Fibroblast of skin of back (primary cell): Measurements from ENCODE around the gene PARM1.

ENCODE experiments used
- DNase-seq: peaks from one replicate; pipeline ENCODE4 v3.0.0-alpha.2; 2013

Gene PARM1

DNA sequence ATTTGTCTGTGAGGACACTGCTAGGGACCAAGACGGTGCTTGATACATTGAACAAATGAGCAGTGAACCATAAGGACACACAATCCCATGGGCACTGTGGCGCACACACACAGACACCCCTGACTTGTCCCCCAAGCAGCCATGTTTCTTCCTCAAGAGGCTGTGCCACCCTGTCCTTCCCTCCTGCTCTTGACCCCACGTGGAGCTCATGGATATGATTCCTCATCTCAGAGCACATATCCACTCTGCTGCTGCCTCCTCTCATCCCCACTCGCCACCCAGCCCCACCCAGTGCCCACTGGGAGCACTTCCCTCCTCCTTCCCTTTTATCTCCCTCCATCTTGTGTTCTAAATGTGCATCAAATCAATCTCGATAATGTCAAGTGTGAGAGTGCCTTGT, 102.4 kb downstream of the PARM1 start:
- no peak for DNase-seq

DNA sequence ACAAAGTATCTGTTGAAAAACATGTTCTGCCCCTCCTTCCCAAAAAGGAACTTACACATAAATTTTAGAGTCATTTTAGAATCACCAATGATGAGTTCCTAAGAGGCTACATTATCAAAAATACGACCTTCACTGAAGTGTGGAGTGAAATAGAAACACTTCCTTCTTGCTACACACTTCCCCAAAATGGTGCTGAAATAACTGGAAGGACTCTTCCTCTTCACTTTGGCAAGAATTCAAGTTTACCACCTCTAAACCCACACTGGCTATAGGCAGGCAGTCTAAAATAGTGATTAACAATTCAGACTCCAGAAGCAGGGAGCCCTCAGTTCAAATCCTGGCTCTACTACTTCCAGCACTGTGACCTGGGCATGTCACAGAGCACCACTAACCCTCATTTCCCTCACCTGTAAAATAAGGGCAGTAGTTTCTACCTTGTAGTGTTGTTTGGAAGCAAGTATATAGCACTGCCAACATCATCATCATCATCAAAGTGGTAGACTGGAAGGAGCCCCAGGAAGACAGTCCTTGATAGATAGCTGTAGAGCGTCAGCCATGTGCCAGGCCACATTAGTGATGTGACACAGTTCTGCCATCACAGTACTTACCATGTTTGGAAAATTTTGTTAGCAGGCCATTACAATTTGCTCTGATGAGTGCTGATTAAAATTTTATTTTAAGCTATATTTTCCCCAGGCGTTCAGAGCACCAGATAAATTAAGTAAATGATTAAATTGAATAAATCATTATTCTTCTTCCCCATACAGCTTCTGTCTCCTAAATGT, 103.3 kb downstream of the PARM1 start:
- no peak for DNase-seq

DNA sequence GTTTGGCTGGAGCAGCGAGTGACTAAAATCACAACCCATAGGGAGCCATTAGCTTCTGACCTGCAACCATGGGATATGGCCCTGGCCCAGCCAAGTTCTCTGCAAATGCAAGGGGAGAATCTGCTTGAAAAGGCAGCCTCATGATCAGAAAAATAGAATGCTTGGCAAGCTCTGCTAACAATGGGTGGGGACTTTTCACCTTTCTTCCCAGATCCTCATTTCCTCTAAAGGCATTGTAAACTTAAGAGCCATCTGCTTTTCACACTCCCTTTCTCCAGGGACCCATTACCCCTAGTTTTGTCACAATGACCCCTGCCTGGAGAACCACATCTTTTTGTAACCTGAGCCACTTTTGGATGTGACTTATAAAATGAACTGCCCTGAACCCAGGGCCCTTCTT, 104.3 kb downstream of the PARM1 start:
- no peak for DNase-seq

DNA sequence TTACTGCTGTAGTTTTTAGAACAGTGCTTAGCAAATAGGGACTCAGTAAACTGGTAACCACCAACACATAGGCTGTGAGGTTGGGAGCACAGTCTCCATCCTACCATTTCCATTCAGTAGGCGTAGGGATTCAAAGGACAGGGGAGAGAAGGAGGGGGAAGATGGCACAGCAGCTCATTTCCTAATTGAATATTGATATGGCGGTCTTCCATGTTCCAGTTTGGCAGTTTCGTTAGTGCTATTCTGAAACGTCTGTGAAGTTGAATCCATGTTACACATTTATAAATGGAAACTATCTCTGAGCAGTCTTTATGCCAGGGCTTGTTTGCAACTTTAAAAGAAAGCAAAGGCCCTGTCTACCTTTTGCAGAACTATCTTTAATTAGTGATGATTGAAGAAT, 105.5 kb downstream of the PARM1 start:
- no peak for DNase-seq

DNA sequence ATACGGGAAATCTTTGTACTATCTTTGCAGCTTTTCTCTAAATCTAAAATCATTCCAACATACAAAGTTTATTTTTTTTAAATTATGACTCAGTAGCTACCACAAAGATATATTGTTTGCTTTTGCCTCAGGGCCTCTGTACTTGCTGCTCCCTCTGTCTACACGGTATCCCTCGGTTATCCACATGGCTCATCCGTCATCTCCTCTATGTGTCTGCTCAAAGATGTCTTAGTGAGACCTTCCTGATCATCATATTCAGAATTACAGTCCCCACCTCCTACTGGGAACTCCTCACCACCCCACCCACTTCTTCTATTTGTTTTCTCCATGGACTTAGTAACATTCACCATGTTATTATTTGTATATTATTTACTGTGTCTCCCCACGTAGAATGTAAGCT, 107.8 kb downstream of the PARM1 start:
- DNase-seq, result no peak

DNA sequence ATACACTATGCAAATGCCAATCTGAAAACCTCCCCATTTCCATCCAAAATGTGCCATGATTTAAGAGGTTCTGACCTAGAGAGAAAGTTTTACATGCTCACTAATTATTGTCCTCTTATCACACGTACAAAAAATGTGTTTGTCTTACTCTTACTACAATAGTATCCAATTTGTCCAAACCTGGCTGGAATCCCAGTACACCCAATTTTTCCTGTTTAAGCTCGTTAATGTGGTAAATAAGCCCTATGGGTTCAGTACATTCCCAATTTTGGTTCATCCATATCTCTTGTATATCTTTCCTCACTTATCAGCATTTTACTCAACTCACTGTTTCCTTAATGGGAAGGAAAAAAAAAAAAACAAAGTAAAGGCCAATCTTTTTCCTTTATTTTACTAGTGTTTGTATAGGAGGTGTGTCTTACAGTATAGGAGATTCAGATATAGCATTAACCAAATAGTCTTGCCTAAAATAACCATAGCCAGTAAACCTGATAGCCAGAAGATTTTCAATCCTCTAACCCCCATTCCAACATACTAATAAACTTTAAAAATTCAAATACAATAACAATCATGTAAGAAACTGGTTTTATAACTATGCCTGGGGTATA, 109.8 kb downstream of the PARM1 start:
- no peak for DNase-seq

DNA sequence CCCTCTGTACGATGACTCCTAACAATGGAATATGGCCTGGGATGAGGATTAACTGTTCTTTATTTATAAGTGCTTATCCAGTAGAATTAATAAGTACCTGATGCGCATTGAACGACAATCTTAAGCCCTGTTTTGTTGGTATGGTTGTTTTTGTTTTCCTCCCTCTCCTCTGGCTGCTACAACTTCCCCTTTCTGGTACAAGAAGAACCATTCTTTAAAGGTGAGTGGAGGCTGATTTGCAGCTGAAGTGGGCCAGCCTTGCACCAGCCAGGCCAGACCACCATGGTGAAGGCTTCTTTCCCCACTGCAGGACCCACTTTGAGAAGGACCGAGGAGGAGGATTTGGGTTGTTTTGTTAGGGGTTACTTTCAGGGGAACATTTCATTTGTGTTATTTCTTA, 113.3 kb downstream of the PARM1 start:
- no peak for DNase-seq

DNA sequence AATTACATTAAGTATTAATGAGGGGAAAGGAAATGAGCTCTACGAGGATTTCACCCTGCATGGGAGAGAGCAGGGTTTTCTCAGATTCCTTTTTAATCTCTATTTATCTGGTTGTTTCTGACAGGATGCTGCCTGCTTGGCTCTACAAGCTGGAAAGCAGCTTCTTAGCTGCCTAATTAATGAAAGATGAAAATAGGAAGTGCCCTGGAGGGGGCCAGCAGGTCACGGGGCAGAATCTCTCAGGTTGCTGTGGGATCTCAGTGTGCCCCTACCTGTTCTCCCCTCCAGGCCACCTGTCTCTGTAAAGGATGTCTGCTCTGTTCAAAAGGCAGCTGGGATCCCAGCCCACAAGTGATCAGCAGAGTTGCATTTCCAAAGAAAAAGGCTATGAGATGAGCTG, 113.7 kb downstream of the PARM1 start:
- DNase-seq, result no peak

DNA sequence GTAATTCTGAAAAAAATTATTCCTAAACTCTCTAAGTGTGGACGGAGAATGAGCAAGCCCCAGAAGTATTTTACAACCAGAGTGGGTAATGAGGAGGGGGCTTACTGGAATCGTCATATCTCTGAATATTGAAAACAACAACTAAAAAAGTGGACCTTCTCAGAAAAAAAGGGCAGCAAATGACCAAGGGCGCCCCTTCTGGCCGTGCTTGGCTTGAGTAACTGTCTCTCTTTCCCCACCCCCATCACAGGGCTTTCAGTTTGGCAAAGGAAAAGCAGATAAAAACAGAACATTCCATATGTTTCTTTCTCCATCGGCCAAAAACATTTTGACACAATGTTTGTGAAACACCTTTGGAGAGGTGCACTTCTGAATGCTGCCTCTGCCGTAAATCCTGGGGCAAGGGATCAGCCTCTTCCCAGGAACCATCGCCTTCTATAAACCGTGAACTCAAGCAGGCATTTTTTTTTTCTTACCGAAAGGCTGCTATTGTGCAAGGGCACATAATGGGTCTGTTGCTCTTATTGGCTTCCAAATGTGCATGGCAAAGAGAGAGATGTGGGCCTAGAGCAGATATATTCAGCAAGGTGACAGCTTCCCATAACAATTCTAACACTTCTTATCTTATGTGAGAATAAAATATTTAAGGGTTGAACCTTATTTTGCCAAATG, 115.4 kb downstream of the PARM1 start:
- DNase-seq, result no peak

DNA sequence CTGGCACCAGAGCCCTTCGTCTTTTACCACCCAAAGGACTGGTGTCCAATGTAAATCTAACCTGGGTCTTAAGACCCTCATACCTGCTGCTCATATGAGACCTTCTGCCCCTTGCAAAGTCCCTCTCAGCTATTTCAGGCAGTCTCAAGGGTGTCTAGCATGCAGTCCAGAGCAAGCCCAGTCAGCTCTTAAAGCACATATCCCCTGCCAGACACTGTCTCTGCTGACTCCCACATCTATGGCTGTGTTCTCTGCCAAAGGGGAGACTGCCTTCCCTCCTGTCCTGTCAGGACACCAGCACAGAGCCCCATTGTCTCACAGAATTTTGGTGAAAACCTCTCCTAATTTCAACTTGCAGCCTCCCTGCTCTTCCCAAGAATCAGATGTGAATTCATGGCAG, 118.5 kb downstream of the PARM1 start:
- DNase-seq, result no peak

DNA sequence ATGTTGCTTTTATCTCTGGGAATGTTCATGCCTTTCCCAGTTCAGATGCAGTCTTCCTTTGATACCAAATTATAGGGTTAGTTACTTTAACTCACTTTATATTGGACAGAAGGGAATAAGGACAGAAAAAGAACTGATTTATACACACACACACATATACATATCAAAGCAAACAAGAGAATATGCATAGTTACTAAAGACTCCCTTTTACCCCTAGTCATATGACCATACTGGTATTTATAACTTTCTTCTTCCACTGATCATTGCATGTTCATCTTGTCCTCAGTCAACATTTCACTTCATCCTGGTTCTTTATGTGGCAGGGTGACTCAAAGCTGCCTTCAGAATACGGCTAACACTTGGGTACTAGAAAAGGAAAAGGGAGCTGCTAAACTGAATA, 120.4 kb downstream of the PARM1 start:
- no peak for DNase-seq

DNA sequence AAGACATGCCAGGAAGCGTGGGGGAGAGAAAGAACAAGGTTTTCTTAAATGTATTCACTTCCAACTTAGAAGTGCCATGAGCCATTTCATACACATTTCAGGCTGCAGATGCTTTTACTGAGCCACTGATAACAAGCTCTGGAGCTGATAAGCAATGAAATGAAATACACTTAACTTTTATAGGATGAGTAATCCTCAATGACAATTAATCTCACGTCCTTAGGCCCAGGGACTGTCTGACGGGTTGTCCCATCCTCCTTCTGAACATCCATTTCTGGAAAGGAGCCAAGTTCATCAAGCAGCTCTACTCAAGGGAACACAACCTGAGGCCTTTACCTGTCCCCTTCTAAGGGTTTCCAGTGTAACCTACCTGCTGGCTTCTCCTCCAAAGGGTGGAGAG, 121.2 kb downstream of the PARM1 start:
- no peak for DNase-seq

DNA sequence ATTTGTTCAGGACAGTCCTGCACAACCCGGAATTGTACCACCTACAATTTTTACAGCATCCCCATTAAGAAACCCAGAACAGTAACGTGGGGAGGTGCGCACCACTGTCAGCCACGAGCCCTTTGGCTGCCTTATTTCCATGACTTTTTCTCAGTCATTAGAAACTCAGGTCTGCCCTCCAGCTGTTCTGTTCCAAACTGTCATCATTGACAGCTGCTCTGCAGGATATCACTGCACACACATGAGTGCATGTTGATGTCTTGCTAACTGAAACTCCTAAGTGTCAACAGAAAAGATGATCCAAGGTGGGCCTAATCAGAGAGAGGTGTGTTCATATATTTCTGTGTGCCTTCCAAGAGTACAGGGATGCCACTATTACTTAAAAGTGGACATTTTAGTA, 123.4 kb downstream of the PARM1 start:
- no peak for DNase-seq

DNA sequence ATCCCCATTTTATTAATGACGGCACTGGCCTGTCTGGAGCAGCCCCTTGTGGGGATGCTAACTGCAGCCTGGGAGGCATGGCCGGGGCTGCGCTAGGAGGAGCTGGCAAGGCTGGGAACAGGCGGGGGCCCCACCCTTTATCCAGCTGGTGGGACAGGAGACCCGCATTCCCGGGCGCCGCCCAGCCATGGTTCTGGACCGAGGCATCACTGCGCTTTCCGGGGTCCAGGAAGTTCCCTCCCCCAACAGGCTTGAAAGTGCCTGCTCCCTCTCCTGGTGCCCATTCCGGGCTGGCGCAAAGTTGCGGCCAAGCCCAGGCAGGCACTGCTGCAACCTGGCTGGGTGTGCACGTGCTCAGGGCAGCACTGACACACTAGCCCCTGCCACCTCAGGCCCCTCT, 124.5 kb downstream of the PARM1 start:
- DNase-seq, result no peak

DNA sequence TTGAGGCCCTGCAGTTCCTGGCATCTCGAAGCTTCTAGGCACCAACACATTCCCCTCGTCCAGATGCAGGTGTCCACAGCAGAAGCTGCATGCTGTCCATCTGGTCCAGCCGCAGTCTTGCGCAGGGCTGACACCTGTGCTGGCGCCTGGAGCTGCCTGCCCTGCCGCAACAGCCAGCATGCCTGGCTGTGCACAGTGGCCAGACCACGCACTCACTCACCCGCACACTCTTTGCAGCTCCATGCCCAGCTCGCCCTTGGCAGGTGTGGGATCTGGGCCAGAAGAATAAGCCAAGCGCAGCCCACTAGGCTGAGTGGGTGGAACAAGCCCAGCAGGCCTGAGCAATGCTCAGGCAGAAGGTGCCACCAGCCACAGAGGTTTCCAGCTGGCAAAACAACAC, 125.6 kb downstream of the PARM1 start:
- DNase-seq, result no peak

DNA sequence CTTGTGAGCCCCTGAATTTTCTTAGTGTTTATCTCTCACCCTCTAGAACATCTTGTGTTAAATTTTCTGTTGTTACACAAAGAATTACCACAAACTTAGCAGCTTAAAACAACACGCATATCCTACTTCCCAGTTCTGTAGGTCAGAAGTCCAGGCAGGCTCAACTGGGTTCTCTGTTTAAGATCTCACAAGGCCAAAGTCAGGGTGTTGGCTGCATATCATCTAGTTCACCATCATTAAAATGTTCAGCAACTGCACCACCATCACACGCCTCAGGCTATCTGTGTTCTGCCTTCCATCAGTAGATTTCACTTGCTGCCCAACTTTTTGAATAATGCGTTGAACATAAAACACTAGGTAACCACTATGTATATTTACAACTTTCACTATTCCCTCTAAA, 130.5 kb downstream of the PARM1 start:
- no peak for DNase-seq

DNA sequence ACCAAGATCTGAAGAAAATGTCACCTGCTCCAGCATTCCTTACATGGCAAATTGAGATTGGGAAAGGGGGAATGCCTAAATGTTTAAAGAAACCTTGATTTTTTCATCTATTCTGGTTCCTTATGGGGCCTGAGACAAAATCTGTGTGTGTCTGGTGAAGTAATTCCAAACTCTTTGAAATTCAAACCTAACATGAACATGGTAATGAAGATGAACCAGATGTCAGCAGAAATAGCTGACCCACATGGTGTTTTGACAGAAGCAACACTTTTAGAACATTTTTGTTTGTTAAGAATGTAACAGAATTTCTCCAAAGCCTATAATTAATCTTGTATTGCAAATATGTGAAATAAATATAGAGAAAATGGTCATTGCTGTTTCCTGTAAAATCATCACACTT, 133.0 kb downstream of the PARM1 start:
- DNase-seq, result no peak

DNA sequence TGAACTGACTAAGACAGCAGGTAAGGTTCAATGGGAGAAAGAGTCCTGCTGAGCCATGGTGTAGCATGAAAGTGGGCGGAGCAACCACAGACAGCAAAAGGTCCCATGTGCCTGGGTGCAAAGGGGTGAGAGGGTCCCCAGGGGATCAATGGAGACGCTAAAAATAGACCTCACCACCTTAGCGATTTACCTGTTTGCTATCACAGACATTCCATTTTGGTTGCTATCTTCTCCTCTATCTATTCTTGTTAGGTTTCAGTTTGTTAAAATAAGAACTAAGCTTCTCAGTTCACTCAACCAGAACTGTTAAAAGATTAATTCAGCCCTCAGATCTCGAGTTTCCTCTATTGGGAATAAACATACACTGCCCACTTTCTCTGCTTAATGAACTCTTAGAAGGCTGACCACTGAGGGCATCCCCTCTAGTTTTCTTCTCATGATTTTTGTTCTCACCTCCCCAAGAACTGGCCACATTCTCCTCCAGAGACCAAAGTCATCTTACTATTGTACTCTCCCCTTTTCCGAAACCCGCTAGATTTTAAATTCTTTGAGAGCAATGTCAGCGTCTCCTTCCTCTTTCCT, 136.7 kb downstream of the PARM1 start:
- DNase-seq, result no peak

DNA sequence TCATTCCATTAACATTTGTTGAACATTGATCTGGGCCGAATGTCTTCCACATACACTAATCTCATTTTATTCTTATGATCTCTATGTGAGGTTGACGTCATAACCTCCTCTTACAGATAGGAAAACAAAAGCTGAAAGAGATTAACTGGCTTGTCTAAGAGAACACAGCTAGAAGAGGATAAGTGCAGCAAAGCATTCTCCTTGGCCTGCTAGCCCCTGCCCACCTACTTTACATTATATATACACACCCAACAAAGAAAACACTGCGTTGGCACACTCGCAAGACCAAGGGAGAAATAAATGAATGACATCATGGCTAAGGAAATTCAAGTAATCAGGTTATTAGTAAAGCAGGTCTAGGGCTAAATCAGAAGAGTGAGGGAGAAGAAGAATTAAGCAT, 138.4 kb downstream of the PARM1 start:
- DNase-seq, result no peak

DNA sequence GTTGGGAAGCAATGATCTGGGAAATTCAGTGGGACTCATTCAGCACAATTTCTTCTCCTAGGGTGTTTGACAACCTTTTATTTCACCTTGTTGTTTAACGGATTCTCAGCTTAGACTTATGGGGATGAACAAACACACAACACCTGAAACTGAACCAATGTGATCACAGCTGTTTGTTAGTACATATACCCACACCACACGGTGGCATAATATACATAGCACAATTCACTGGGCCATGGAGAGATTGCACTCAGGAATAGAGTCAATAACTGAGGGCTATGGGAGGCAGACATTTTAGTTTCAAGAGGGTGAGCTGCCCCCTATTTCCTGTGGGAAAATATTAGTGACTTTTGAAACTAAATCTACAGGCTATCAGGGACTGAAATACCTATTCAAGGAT, 148.0 kb downstream of the PARM1 start:
- no peak for DNase-seq

DNA sequence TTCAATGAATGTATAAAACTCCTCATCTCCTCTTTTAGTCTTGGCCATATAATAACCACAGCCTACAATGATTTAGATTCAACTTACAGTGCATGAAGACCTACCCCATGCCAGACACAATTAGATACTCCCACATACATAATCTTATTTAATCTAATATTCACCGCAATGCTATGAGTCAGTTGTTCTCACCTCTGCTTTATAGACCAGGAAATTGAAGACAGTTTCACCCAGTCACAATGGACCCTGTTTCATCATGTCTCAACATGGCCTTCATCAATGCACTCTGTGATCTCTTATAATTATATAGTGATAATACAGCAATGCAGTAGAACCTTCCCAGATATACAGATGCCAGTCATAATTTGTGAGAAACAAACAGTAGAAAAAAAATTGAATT, 148.6 kb downstream of the PARM1 start:
- no peak for DNase-seq

DNA sequence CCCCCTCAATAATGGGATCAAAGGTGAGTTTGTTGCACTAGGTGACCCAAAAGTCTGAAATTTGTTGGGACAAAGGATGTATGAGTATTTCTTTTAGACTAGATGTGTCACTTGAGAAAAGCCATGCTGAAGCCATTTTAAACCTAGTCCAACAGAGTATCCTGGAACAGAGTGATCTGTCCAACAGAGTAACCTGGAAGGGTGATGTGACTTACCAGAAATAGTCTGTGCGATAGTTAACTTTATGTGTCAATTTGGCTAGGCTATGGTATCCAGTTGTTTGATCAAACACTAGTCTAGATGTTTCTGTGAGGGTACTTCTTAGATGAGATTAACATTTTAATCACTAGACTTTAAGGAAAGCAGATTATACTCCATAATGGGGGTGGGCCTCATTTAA, 154.5 kb downstream of the PARM1 start:
- DNase-seq, result no peak

DNA sequence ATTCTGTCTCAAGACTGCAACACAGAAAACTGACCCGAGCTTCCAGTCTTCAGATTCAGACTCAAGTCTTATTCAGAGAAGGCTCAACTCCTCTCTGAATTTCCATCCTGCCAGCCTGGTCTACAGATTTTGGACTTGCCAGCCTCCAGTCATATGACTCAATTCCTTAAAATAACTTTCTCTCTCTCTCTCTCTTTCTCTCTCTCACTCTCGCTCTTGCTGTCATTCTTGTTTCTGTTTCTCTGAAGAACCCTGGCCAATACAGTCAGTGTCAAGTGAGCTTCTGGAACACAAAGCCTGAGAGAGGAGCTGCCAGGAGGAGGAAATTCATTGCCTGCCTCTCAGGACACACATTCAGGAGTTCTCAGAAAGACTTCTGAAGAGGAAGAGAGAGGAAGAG, 154.9 kb downstream of the PARM1 start:
- DNase-seq, result no peak

DNA sequence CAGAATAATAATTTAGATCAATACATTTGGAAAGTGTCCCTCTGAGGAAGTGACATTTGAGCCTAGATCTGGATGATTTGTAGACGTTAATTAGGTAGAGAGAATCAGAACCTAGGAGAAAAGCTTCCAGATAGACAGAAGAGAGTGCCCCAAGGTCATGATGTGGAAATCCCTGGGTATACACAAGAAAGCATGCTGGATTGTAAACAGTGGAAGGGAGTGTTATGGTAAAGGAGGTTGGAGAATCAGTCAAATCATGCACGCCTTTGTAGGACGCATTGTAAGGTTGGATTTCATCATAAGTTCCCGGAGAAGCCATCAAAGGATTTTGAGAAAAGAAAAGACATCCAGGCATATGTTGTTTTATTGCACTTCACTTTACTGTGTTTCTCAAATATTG, 156.3 kb downstream of the PARM1 start:
- DNase-seq, result no peak
